22Rv1 (cell line): ENCODE measurements around the gene POGLUT3.

Experiments
- H3K27ac ChIP-seq: fragments of 450-650 bp; 2 replicates; pipeline ENCODE4 v1.5.1; 2017
- ZFX ChIP-seq: fragments of 450-650 bp; IDR thresholded peaks from 2 replicates; pipeline ENCODE4 v1.6.1; 2017; ENCODE audit warnings: antibody characterized with exemption, borderline replicate concordance
- TF ChIP-seq, protein P1 (sequence below): fragments of 450-650 bp; IDR thresholded peaks from 2 replicates; pipeline ENCODE4 v1.5.1; 2017; ENCODE audit warnings: mild to moderate bottlenecking

The POGLUT3 gene

DNA sequence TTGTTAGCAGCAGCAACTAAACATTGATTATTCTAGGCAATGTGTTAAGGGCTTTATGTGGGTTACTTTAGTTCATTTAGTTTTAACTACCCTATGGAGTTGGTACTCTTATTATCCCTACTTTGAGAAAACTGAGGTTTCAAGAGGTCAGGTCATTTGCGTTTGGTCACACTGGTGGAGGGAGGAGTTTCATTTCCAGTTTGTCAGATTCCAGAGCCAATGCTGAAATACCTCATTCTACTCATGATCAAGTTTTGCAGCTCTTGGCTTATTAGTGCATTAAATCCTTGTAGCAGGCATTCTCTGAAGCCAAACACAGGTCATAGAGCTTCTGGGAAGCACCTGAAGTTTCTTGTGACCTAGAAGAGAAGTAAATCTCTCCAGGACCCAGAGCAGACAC is 24.1 kb upstream of the POGLUT3 start:
- H3K27ac ChIP-seq = no peak overlapping the region
- TF ChIP-seq, protein P1, sequence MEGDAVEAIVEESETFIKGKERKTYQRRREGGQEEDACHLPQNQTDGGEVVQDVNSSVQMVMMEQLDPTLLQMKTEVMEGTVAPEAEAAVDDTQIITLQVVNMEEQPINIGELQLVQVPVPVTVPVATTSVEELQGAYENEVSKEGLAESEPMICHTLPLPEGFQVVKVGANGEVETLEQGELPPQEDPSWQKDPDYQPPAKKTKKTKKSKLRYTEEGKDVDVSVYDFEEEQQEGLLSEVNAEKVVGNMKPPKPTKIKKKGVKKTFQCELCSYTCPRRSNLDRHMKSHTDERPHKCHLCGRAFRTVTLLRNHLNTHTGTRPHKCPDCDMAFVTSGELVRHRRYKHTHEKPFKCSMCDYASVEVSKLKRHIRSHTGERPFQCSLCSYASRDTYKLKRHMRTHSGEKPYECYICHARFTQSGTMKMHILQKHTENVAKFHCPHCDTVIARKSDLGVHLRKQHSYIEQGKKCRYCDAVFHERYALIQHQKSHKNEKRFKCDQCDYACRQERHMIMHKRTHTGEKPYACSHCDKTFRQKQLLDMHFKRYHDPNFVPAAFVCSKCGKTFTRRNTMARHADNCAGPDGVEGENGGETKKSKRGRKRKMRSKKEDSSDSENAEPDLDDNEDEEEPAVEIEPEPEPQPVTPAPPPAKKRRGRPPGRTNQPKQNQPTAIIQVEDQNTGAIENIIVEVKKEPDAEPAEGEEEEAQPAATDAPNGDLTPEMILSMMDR = no peak
- TF ChIP-seq ZFX = no peak

DNA sequence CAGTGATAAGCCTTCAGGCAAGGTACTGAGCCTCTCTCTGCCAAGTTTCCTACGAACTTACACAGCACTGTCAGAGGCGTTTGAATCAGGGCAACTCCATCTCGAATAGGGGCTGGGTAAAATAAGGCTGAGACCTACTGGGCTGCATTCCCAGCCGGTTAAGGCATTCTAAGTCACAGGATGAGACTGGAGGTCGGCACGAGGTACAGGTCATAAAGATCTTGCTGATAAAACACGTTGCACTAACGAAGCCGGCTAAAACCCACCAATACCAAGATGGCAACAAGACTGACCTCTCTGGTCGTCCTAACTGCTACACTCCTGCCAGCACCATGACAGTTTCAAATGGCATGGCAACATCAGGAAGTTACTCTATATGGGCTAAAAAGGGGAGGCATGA is 20.4 kb upstream of the POGLUT3 start:
- TF ChIP-seq ZFX = no peak
- TF ChIP-seq, protein P1 = no peak
- H3K27ac ChIP-seq = no peak overlapping the region

DNA sequence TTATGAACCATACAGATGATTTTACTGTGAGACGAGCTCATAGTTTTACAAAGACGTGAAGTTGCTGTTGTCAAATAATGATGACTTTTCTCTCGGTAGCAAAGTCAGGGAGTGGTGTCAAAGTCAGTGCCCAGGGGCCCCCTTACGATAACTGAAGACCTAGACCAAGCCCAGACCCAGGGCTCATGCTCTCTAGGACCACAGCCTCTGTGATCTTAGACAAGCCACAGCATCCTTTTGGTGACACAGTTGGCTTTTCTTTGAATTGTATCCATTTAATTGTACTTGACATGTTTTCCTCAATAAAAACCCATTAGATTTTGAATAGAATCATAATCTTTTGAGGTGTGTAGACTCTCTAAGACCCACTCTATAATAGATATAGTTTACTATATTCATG is 17.9 kb upstream of the POGLUT3 start:
- H3K27ac ChIP-seq = no peak overlapping the region
- TF ChIP-seq, protein P1 = no peak
- TF ChIP-seq ZFX = no peak

GRCh38 chr11:108512708-108513107 is 14.5 kb upstream of the POGLUT3 start:
- no peak overlapping the region for H3K27ac ChIP-seq
- no peak for TF ChIP-seq ZFX
- TF ChIP-seq, protein P1 = no peak

- TF ChIP-seq ZFX = no peak
- TF ChIP-seq, protein P1 = no peak
- H3K27ac ChIP-seq = no peak overlapping the region
Observed at GRCh38 chr11:108511851-108512474, 13.8 kb upstream of the POGLUT3 start.

DNA sequence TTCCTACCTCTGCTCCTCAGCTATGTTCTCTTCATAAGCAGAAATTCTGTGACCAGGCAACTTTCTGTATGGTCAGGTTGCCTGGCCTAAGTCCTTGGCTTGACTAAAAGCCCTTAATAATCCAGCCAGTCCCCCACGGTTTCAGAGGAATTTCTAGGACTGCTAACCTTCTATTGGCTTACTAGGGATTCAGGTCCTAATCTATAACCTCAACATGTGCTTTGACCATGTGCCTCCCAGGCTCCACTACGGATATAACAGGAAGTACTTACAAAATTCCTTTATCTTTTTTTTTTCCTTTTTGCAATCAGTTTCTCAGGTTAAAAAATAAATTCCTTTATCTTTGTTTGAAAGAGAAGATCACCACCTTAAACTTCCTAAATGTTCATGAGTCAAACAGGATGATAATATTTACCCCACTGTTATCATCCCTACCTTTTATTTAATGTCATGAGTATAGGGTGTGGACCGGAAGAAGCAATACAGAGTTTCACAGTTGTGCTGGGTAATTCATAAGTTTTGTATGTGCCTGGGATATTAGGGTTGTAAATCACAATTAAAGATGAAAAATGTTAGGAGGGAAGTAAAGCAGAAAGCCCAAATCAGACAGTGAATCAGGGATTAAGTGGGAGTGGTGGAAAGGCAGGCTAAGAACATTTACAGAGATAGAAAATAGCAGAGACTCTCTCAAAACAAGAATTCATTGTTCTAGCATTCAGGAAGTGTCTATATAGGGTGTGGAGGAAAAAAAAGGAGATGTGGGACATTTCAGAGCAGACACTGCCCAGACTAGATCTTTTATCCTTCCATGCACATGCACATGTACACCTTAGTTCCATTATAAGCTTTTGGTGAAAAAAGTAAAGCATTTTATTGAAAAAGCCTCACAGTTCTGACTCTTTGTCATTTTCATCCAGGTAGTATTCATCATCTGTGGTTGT is 10.7 kb upstream of the POGLUT3 start:
- no peak overlapping the region for H3K27ac ChIP-seq
- TF ChIP-seq ZFX = no peak
- TF ChIP-seq, protein P1 = no peak

DNA sequence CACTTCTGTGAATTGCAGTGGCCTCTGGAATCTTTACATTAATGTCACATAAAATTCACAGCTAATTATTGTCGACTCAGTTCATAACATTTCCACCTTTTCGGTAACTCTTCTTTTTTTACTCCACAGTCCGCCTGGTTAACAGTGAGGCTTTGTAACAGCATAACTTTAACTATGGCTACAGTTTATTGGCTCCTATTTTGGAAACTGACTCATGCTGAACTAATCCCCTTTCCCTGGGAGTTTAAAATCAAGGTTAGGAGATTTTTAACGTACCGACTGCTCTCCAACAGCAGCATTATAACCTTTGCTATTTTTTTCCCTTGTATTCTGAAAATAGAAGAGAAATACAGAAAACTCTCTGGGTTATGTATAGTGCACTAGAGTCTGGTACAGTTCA is 3.2 kb upstream of the POGLUT3 start:
- TF ChIP-seq, protein P1 = no peak
- no peak for TF ChIP-seq ZFX
- no peak overlapping the region for H3K27ac ChIP-seq
